ENCODE results near the gene HOXB4. TPM values are rescaled to one million over a fixed set of nuclear protein-coding genes. Genes with fewer than 3 reads are reported as not detected.

Gene HOXB4
- total RNA-seq, 4 donors from 2014 or later: 0.18 to 1.8 (median 0.51) TPM

- intact Hi-C loops (cut with DNase I; ENCODE audit: low total_unique reads): no loop called here
- Histone ChIP-seq H3K36me3 (no peaks in the 10 kb centered on the region), H3K27ac (peak overlapping the region; percentile 75 to 86 (median 80)), H3K27me3 (peaks cover 15 to 25% (median 16%) of the 10 kb centered on the region in 3 donors), H3K9me3 (no peaks in the 10 kb centered on the region), H3K4me3 (no peak overlapping the region), H3K4me1 (peaks cover 6 to 19% of the 10 kb centered on the region in 2 donors)
- no peak for ATAC-seq
- no peak for DNase-seq
- in situ Hi-C loops (cut with MboI; ENCODE audit: low sequenced_read_pairs in 4 of 4): no loop called here
- TF ChIP-seq POLR2A (IDR thresholded peaks at IDR 0.05): no peak
These were observed 24.3 kb downstream of the HOXB4 start for GRCh38 chr17:48553826-48554225.

- peaks cover 15 to 30% (median 16%) of the 10 kb centered on the region in 3 donors for H3K27me3 ChIP-seq
- intact Hi-C loops (cut with DNase I; ENCODE audit: low total_unique reads): no loop called here
These were observed 25.0 kb downstream of the HOXB4 start for GRCh38 chr17:48553190-48553547.

GRCh38 chr17:48552466-48553189, 25.5 kb downstream of the HOXB4 start:
- no peak for TF ChIP-seq CTCF (IDR thresholded peaks at IDR 0.05 in 4 of 5, conservative IDR thresholded peaks at IDR 0.05 in 1 of 5)
- TF ChIP-seq POLR2A (IDR thresholded peaks at IDR 0.05): no peak
- Histone ChIP-seq H3K27ac (peak overlapping the region in 3 of 4 donors; percentile 31 to 48 (median 42)), H3K36me3 (no peaks in the 10 kb centered on the region), H3K27me3 (peaks cover 15 to 30% (median 16%) of the 10 kb centered on the region in 3 donors), H3K4me1 (peaks cover 6 to 21% of the 10 kb centered on the region in 2 donors), H3K4me3 (no peak overlapping the region), H3K9me3 (no peaks in the 10 kb centered on the region)
- no peak for ATAC-seq
- intact Hi-C loops (cut with DNase I; ENCODE audit: low total_unique reads) (no loop called here), in situ Hi-C loops (cut with MboI; ENCODE audit: low sequenced_read_pairs in 4 of 4) (no loop called here)
- no peak for DNase-seq

More at GRCh38 chr17:48553190-48553547, 25.0 kb downstream of the HOXB4 start:
- H3K27ac ChIP-seq: peak overlapping the region in 3 of 4 donors; percentile 31 to 48 (median 42)
- DNase-seq (no peak), ATAC-seq (no peak)
- H3K9me3 ChIP-seq: no peaks in the 10 kb centered on the region
- TF ChIP-seq POLR2A (IDR thresholded peaks at IDR 0.05) (no peak), CTCF (IDR thresholded peaks at IDR 0.05 in 4 of 5, conservative IDR thresholded peaks at IDR 0.05 in 1 of 5) (no peak)
- no peak overlapping the region for H3K4me3 ChIP-seq
- no peaks in the 10 kb centered on the region for H3K36me3 ChIP-seq
- in situ Hi-C loops (cut with MboI; ENCODE audit: low sequenced_read_pairs in 4 of 4): no loop called here
- H3K4me1 ChIP-seq: peaks cover 6 to 19% of the 10 kb centered on the region in 2 donors

GRCh38 chr17:48551596-48552465, 26.3 kb downstream of the HOXB4 start:
- H3K36me3 ChIP-seq: no peaks in the 10 kb centered on the region
- H3K27ac ChIP-seq: peak overlapping the region in 2 of 4 donors; percentile 20 to 24
- H3K9me3 ChIP-seq: no peaks in the 10 kb centered on the region
- in situ Hi-C loops (cut with MboI; ENCODE audit: low sequenced_read_pairs in 4 of 4): no loop called here
- TF ChIP-seq POLR2A (IDR thresholded peaks at IDR 0.05) (no peak), CTCF (IDR thresholded peaks at IDR 0.05 in 4 of 5, conservative IDR thresholded peaks at IDR 0.05 in 1 of 5) (no peak)
- intact Hi-C loops (cut with DNase I; ENCODE audit: low total_unique reads): no loop called here
- ATAC-seq: no peak
- peaks cover 4 to 25% of the 10 kb centered on the region in 2 donors for H3K4me1 ChIP-seq
- H3K4me3 ChIP-seq: no peak overlapping the region
- H3K27me3 ChIP-seq: peaks cover 15 to 30% (median 19%) of the 10 kb centered on the region in 3 donors
- DNase-seq: no peak

GRCh38 chr17:48551214-48551555, 27.0 kb downstream of the HOXB4 start:
- ATAC-seq: no peak
- no peak overlapping the region for H3K27ac ChIP-seq
- no peak for DNase-seq

More at GRCh38 chr17:48551214-48551555, 27.0 kb downstream of the HOXB4 start:
- intact Hi-C loops (cut with DNase I; ENCODE audit: low total_unique reads): no loop called here
- Histone ChIP-seq H3K27me3 (peaks cover 15 to 30% (median 16%) of the 10 kb centered on the region in 3 donors), H3K36me3 (no peaks in the 10 kb centered on the region), H3K4me3 (no peak overlapping the region), H3K4me1 (peaks cover 4 to 27% of the 10 kb centered on the region in 2 donors), H3K9me3 (no peaks in the 10 kb centered on the region)
- TF ChIP-seq CTCF (IDR thresholded peaks at IDR 0.05 in 4 of 5, conservative IDR thresholded peaks at IDR 0.05 in 1 of 5) (no peak), POLR2A (IDR thresholded peaks at IDR 0.05) (no peak)
- in situ Hi-C loops (cut with MboI; ENCODE audit: low sequenced_read_pairs in 4 of 4): no loop called here

All from gastrocnemius medialis (tissue), 4 donors.